Measurements from ENCODE around the gene FOXR1.

FOXR1 gene

DNA sequence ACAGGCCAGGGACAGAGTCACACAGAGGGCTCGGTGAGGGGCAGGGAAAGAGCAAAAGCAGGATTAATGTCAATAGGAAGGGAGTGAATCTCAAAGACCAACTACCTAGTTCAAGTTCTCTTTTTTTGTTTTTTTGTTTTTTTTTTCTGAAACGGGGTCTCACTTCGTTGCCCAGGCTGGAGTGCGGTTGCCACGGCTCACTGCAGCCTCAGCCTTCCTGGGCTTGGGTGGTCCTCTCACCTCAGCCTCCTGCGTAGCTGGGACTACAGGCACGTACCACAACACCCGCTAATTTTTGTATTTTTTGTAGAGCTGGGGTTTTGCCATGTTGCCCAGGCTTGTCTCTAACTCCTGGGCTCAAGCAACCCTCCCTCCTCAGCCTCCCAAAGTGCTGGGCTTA, 36.2 kb upstream of the FOXR1 start:
- Histone ChIP-seq H3K79me2 (ENCODE audit: insufficient read depth, low read length) (no peaks in the 10 kb centered on the region), H4K20me1 (ENCODE audit: insufficient read depth, low read length) (0 out of 2 replicates have a peak, but pooled peaks cover 5% of the 10 kb centered on the region), H3K9ac (ENCODE audit: low read depth, low read length) (no peak overlapping the region), H3K4me2 (ENCODE audit: insufficient read depth, low read length) (no peak overlapping the region), H3K27ac (ENCODE audit: low read length) (no peak overlapping the region), H3K36me3 (ENCODE audit: insufficient read depth, low read length) (no peaks in the 10 kb centered on the region), H3K9me3 (ENCODE audit: insufficient read depth, low read length, severe bottlenecking) (no peaks in the 10 kb centered on the region), H3K27me3 (ENCODE audit: insufficient read depth, low read length, poor library complexity) (no peaks in the 10 kb centered on the region), H3K4me3 (ENCODE audit: low read depth in 1 of 2, low read length in 2 of 2) (no peak overlapping the region), H2AFZ (ENCODE audit: low read depth, low read length) (no peak overlapping the region), H3K4me1 (ENCODE audit: insufficient read depth, low read length) (peaks cover 17% of the 10 kb centered on the region)
- ATAC-seq (ENCODE audit: insufficient read depth, low read depth): no peak
- no peak for TF ChIP-seq EZH2 (IDR thresholded peaks at IDR 0.05; ENCODE audit: borderline replicate concordance, low read depth, low read length, severe bottlenecking)
- TF ChIP-seq, protein P1, sequence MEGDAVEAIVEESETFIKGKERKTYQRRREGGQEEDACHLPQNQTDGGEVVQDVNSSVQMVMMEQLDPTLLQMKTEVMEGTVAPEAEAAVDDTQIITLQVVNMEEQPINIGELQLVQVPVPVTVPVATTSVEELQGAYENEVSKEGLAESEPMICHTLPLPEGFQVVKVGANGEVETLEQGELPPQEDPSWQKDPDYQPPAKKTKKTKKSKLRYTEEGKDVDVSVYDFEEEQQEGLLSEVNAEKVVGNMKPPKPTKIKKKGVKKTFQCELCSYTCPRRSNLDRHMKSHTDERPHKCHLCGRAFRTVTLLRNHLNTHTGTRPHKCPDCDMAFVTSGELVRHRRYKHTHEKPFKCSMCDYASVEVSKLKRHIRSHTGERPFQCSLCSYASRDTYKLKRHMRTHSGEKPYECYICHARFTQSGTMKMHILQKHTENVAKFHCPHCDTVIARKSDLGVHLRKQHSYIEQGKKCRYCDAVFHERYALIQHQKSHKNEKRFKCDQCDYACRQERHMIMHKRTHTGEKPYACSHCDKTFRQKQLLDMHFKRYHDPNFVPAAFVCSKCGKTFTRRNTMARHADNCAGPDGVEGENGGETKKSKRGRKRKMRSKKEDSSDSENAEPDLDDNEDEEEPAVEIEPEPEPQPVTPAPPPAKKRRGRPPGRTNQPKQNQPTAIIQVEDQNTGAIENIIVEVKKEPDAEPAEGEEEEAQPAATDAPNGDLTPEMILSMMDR (IDR thresholded peaks at IDR 0.05; ENCODE audit: borderline replicate concordance, extremely low read depth, low read length, poor library complexity, severe bottlenecking): no peak
- no peak for DNase-seq

DNA sequence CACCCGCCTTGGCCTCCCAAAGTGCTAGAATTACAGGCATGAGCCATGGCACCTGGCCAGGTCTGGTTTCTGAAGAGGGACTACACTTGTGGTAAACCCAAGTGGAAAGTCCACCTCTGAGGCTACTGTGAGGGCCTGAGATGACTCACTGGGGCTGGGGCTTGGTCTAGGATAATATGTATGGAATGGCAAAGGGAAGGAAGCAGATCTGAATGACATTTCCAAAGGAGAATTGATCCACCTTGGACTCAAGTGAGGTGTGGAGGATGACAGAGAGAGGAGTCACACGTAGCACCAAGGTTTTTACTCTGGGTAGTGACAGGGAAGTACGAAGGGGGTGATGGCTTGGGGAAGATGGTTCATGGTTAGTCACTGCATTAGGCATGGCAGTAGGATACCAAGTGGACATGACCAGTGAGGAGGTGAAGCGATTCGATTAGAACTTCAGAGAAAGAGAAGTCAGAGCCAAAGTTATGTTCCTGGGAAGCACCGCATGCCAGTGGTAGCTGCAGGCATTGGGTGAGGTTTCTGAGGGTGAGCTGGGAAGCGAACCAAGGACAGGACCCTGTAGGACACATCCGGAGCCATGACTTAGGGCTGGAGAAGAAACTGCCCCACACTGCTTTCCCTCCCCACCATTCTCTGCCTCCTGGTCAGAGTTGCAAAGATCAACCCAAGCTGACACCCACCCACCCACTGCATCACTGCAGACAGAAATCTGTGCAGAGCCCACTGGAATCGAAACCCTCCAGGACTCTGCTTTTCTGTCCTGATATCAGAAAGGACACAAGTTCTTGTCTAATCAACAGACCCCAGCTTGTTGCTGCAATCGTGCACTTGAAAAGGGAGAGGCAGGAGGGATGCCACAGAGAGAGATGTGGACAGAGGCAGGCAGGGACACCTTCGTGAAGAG, 32.8 kb upstream of the FOXR1 start:
- H3K79me2 ChIP-seq (ENCODE audit: insufficient read depth, low read length): no peaks in the 10 kb centered on the region
- H3K27ac ChIP-seq (ENCODE audit: low read length): no peak overlapping the region

DNA sequence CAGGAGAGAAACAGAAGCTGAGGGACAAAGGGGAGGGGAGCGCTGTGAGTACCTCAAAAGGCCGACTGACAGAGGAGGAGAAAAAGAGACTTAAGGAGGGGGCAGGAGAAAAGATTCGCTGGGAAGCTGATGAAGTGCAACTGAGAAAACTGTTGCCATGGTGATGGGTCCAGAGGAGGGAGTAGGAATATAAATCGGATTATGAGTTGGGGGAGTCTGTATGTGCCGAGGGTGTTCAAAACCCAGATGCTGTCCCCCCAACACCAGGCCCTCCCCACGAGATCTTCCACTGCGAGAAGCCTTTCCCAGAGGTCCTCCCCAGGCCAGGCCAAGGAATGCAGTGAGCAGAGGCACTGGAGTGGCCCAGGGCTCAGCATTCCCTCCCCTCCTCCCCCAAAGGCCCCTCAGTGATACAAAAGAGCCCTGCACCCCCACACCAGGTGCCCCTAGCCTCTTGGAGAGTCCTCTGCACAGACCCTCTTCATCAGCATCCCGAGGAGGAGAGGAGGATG, 32.1 kb upstream of the FOXR1 start:
- peak overlapping the region; percentile 88; the same call in 1 of the 2 replicates for H2AFZ ChIP-seq (ENCODE audit: low read depth, low read length)
- no peak for TF ChIP-seq EZH2 (IDR thresholded peaks at IDR 0.05; ENCODE audit: borderline replicate concordance, low read depth, low read length, severe bottlenecking)
- TF ChIP-seq, protein P1 (IDR thresholded peaks at IDR 0.05; ENCODE audit: borderline replicate concordance, extremely low read depth, low read length, poor library complexity, severe bottlenecking): no peak
- no peaks in the 10 kb centered on the region for H4K20me1 ChIP-seq (ENCODE audit: insufficient read depth, low read length)
- DNase-seq: no peak
- no peaks in the 10 kb centered on the region for H3K9me3 ChIP-seq (ENCODE audit: insufficient read depth, low read length, severe bottlenecking)
- no peaks in the 10 kb centered on the region for H3K36me3 ChIP-seq (ENCODE audit: insufficient read depth, low read length)
- H3K4me1 ChIP-seq (ENCODE audit: insufficient read depth, low read length): peaks cover 16% of the 10 kb centered on the region
- no peaks in the 10 kb centered on the region for H3K27me3 ChIP-seq (ENCODE audit: insufficient read depth, low read length, poor library complexity)
- no peaks in the 10 kb centered on the region for H3K79me2 ChIP-seq (ENCODE audit: insufficient read depth, low read length)
- peak overlapping the region; percentile 45 for H3K9ac ChIP-seq (ENCODE audit: low read depth, low read length)
- H3K4me3 ChIP-seq (ENCODE audit: low read depth in 1 of 2, low read length in 2 of 2): no peak overlapping the region
- H3K27ac ChIP-seq (ENCODE audit: low read length): peak overlapping the region; percentile 81
- no peak for ATAC-seq (ENCODE audit: insufficient read depth, low read depth)
- H3K4me2 ChIP-seq (ENCODE audit: insufficient read depth, low read length): no peak overlapping the region; the same call in 1 of the 2 replicates

More for the DNA sequence above, 32.8 kb upstream of the FOXR1 start:
- no peak for TF ChIP-seq EZH2 (IDR thresholded peaks at IDR 0.05; ENCODE audit: borderline replicate concordance, low read depth, low read length, severe bottlenecking)
- TF ChIP-seq, protein P1 (IDR thresholded peaks at IDR 0.05; ENCODE audit: borderline replicate concordance, extremely low read depth, low read length, poor library complexity, severe bottlenecking): no peak
- H3K9ac ChIP-seq (ENCODE audit: low read depth, low read length): no peak overlapping the region
- no peaks in the 10 kb centered on the region for H3K9me3 ChIP-seq (ENCODE audit: insufficient read depth, low read length, severe bottlenecking)
- H3K4me2 ChIP-seq (ENCODE audit: insufficient read depth, low read length): no peak overlapping the region
- no peaks in the 10 kb centered on the region for H3K27me3 ChIP-seq (ENCODE audit: insufficient read depth, low read length, poor library complexity)
- H3K4me1 ChIP-seq (ENCODE audit: insufficient read depth, low read length): peaks cover 16% of the 10 kb centered on the region
- no peaks in the 10 kb centered on the region for H4K20me1 ChIP-seq (ENCODE audit: insufficient read depth, low read length)
- no peak overlapping the region for H3K4me3 ChIP-seq (ENCODE audit: low read depth in 1 of 2, low read length in 2 of 2)
- H3K36me3 ChIP-seq (ENCODE audit: insufficient read depth, low read length): no peaks in the 10 kb centered on the region
- ATAC-seq (ENCODE audit: insufficient read depth, low read depth) (no peak), DNase-seq (no peak)
- no peak overlapping the region for H2AFZ ChIP-seq (ENCODE audit: low read depth, low read length)
